Gastrocnemius medialis (tissue), 4 donors: Measurements from ENCODE around the gene NCS1. TPM values are rescaled to one million over a fixed set of nuclear protein-coding genes. Genes with fewer than 3 reads are reported as not detected.

Experiments used
- ATAC-seq, 2 donors: fragments of 150-250 bp; one replicate each; pipeline ENCODE4 v1.9.1; 2016
- DNase-seq, 2 donors: peaks; one replicate each; pipeline ENCODE4 v3.0.0-alpha.2; 2019
- H3K27ac ChIP-seq, 4 donors: fragments of 200-600 bp; sonication (generic); 1 replicate in 1 of 4; 2 replicates in 3 of 4; pipeline ENCODE4 v1.5.1; 2016 to 2018; ENCODE audit warnings: mild to moderate bottlenecking in 2 of 4, moderate library complexity in 1 of 4
- H3K27me3 ChIP-seq, 3 donors: fragments of 200-600 bp; sonication (generic) in 2 of 3; 1 replicate in 1 of 3; 2 replicates in 2 of 3; pipeline versions ENCODE4 v1.5.1 to v1.6.0; 2016 to 2019; ENCODE audit warnings: mild to moderate bottlenecking in 1 of 3, moderate library complexity in 1 of 3
- H3K36me3 ChIP-seq, 2 donors: fragments of 200-600 bp; sonication (generic) in 1 of 2; one replicate each; pipeline ENCODE4 v1.5.1; 2017 to 2018
- H3K4me1 ChIP-seq, 2 donors: fragments of 200-600 bp; sonication (generic) in 1 of 2; one replicate each; pipeline ENCODE4 v1.5.1; 2016 to 2017; ENCODE audit warnings: mild to moderate bottlenecking in 2 of 2
- H3K4me3 ChIP-seq, 4 donors: fragments of 200-600 bp; sonication (generic) in 3 of 4; 1 replicate in 1 of 4; 2 replicates in 3 of 4; pipeline ENCODE4 v1.5.1; 2016 to 2019; ENCODE audit warnings: mild to moderate bottlenecking in 2 of 4
- H3K9me3 ChIP-seq, 3 donors: fragments of 200-600 bp; sonication (generic) in 2 of 3; 1 replicate in 1 of 3; 2 replicates in 2 of 3; pipeline ENCODE4 v1.5.1; 2016 to 2019
- POLR2A ChIP-seq, 2 donors: fragments of 450-650 bp; IDR thresholded peaks; one replicate each; pipeline ENCODE4 v1.6.1; 2017; ENCODE audit warnings: antibody characterized with exemption in 2 of 2, mild to moderate bottlenecking in 2 of 2, moderate library complexity in 2 of 2
- in situ Hi-C, 4 donors: fragments of 200-750 bp; cut with MboI; loops; one replicate each; pipeline versions ENCODE4 v1.15.0 to v1.8.0; 2017; ENCODE audit warnings: low sequenced_read_pairs in 4 of 4
- intact Hi-C: fragments of 100-400 bp; cut with DNase I; formaldehyde crosslinking; loops from one replicate; pipeline ENCODE4 v1.15.1; 2023; ENCODE audit warnings: low total_unique reads
- total RNA-seq, 4 donors: library from RNA; depleted of rRNA; stranded (reverse); fragments of >200 nt; gene quantifications; one replicate each; pipeline versions ENCODE4 v1.1.0 to v1.2.3, GENCODE V29; 2016
- TF ChIP-seq, protein P1 (sequence below), 5 experiments: fragments of 450-650 bp in 3 of 5; fragments of 200-600 bp in 2 of 5; sonication (generic) in 2 of 5; IDR thresholded peaks in 4 of 5; conservative IDR thresholded peaks in 1 of 5; 1 replicate in 4 of 5; 2 replicates in 1 of 5; pipeline ENCODE4 v1.5.1; 2016 to 2019; ENCODE audit warnings: antibody characterized with exemption in 5 of 5, mild to moderate bottlenecking in 3 of 5, moderate library complexity in 3 of 5

NCS1 gene
- total RNA-seq, 4 donors from 2014 or later, result 2.1 to 4.6 (median 2.5) TPM

- Histone ChIP-seq H3K4me3 (no peak overlapping the region), H3K4me1 (peaks cover 3 to 6% of the 10 kb centered on the region in 2 donors), H3K27ac (no peak overlapping the region), H3K9me3 (no peaks in the 10 kb centered on the region), H3K36me3 (no peaks in the 10 kb centered on the region), H3K27me3 (no peaks in the 10 kb centered on the region)
- intact Hi-C loops (no loop called here), in situ Hi-C loops (no loop called here)
- DNase-seq, result no peak
- TF ChIP-seq, protein P1, sequence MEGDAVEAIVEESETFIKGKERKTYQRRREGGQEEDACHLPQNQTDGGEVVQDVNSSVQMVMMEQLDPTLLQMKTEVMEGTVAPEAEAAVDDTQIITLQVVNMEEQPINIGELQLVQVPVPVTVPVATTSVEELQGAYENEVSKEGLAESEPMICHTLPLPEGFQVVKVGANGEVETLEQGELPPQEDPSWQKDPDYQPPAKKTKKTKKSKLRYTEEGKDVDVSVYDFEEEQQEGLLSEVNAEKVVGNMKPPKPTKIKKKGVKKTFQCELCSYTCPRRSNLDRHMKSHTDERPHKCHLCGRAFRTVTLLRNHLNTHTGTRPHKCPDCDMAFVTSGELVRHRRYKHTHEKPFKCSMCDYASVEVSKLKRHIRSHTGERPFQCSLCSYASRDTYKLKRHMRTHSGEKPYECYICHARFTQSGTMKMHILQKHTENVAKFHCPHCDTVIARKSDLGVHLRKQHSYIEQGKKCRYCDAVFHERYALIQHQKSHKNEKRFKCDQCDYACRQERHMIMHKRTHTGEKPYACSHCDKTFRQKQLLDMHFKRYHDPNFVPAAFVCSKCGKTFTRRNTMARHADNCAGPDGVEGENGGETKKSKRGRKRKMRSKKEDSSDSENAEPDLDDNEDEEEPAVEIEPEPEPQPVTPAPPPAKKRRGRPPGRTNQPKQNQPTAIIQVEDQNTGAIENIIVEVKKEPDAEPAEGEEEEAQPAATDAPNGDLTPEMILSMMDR (IDR thresholded peaks at IDR 0.05 in 4 of 5, conservative IDR thresholded peaks at IDR 0.05 in 1 of 5), result no peak
- TF ChIP-seq POLR2A (IDR thresholded peaks at IDR 0.05), result no peak
- ATAC-seq, result no peak
These were observed 23.2 kb upstream of the NCS1 start for GRCh38 chr9:130149031-130149430.

GRCh38 chr9:130149654-130150286 is 22.4 kb upstream of the NCS1 start:
- H3K4me3 ChIP-seq, result no peak overlapping the region
- no peak for DNase-seq
- in situ Hi-C loops, result no loop called here

GRCh38 chr9:130150779-130151382 is 21.3 kb upstream of the NCS1 start:
- DNase-seq, result no peak
- TF ChIP-seq, protein P1 (IDR thresholded peaks at IDR 0.05 in 4 of 5, conservative IDR thresholded peaks at IDR 0.05 in 1 of 5), result no peak
- TF ChIP-seq POLR2A (IDR thresholded peaks at IDR 0.05), result no peak
- in situ Hi-C loops, result no loop called here

More at GRCh38 chr9:130149654-130150286, 22.4 kb upstream of the NCS1 start:
- no peak for TF ChIP-seq POLR2A (IDR thresholded peaks at IDR 0.05)
- TF ChIP-seq, protein P1 (IDR thresholded peaks at IDR 0.05 in 4 of 5, conservative IDR thresholded peaks at IDR 0.05 in 1 of 5), result no peak
- H3K27ac ChIP-seq, result no peak overlapping the region
- no peak for ATAC-seq
- intact Hi-C loops, result no loop called here
- no peaks in the 10 kb centered on the region for H3K27me3 ChIP-seq
- H3K36me3 ChIP-seq, result no peaks in the 10 kb centered on the region
- H3K4me1 ChIP-seq, result peaks cover 2 to 3% of the 10 kb centered on the region in 2 donors
- no peaks in the 10 kb centered on the region for H3K9me3 ChIP-seq

DNA sequence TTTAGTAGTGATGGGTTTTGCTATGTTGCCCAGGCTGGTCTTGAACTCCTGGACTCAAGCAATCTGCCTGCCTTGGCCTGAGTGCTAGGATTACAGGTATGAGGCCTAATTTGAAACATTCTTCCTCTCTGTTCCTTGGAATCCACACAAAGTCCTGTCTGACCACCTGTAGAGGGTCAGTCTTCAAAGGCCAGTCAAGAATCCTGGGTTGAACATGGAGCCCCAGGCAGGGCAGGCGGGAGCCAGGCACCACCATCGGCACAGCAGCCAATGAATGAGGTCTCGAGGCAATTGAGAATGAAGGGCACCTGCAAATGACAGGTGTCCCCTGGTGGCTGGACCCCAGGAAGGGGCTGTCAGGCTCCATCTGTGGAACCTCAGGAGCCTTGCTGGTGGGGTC is 17.4 kb upstream of the NCS1 start:
- in situ Hi-C loops, result no loop called here
- H3K4me3 ChIP-seq, result no peak overlapping the region
- H3K36me3 ChIP-seq, result no peaks in the 10 kb centered on the region
- H3K27ac ChIP-seq, result no peak overlapping the region
- intact Hi-C loops, result no loop called here
- no peaks in the 10 kb centered on the region for H3K4me1 ChIP-seq
- ATAC-seq, result no peak
- H3K9me3 ChIP-seq, result no peaks in the 10 kb centered on the region
- H3K27me3 ChIP-seq, result no peaks in the 10 kb centered on the region
- DNase-seq, result no peak
- TF ChIP-seq, protein P1 (IDR thresholded peaks at IDR 0.05 in 4 of 5, conservative IDR thresholded peaks at IDR 0.05 in 1 of 5), result no peak
- no peak for TF ChIP-seq POLR2A (IDR thresholded peaks at IDR 0.05)

More at GRCh38 chr9:130150779-130151382, 21.3 kb upstream of the NCS1 start:
- Histone ChIP-seq H3K27ac (no peak overlapping the region), H3K4me3 (no peak overlapping the region), H3K9me3 (no peaks in the 10 kb centered on the region), H3K27me3 (no peaks in the 10 kb centered on the region), H3K36me3 (no peaks in the 10 kb centered on the region), H3K4me1 (no peaks in the 10 kb centered on the region)
- intact Hi-C loops, result no loop called here
- ATAC-seq, result no peak
